ENCODE measurements around the gene HNRNPLL. TPM values are rescaled to one million over a fixed set of nuclear protein-coding genes. Genes with fewer than 3 reads are reported as not detected.
"Not testable (repeated sequence)": the region's sequence is repeated elsewhere in the genome, so short reads cannot be mapped to it uniquely, and the experiment has no call there.

Gene HNRNPLL
- 50.2 TPM for total RNA-seq

GRCh38 chr2:38602732-38603401 lies at the start of gene HNRNPLL:
Gene HNRNPLL (minus strand): TSS chr2:38602928. CDS start chr2:38602626, 302 bp downstream.
- intact Hi-C loops (cut with DNase I), result no loop called here
- peak; percentile 97 for ATAC-seq

GRCh38 chr2:38650717-38651116 lies 48.0 kb upstream of the HNRNPLL start:
- intact Hi-C loops (cut with DNase I), result no loop called here
- no peak for ATAC-seq

More at GRCh38 chr2:38602732-38603401, at the start of gene HNRNPLL:
- DNase-seq (ENCODE audit: low spot score), result peak; percentile 99

GRCh38 chr2:38650012-38650411 lies 47.3 kb upstream of the HNRNPLL start:
- DNase-seq (ENCODE audit: low spot score) (no peak), ATAC-seq (no peak)
- intact Hi-C loops (cut with DNase I), result no loop called here

More at GRCh38 chr2:38650717-38651116, 48.0 kb upstream of the HNRNPLL start:
- no peak for DNase-seq (ENCODE audit: low spot score)

GRCh38 chr2:38649176-38649728 lies 46.5 kb upstream of the HNRNPLL start:
- intact Hi-C loops (cut with DNase I), result no loop called here
- ATAC-seq (no peak), DNase-seq (ENCODE audit: low spot score) (no peak)

GRCh38 chr2:38648107-38648761 lies 45.5 kb upstream of the HNRNPLL start:
- intact Hi-C loops (cut with DNase I), result no loop called here
- DNase-seq (ENCODE audit: low spot score), result no peak
- ATAC-seq, result no peak

- ATAC-seq; DNase-seq (ENCODE audit: low spot score); intact Hi-C loops (cut with DNase I): not testable (repeated sequence)
Measured at GRCh38 chr2:38643683-38644511, 41.2 kb upstream of the HNRNPLL start.

GRCh38 chr2:38643021-38643671 lies 40.4 kb upstream of the HNRNPLL start:
- DNase-seq (ENCODE audit: low spot score) (no peak), ATAC-seq (no peak)
- intact Hi-C loops (cut with DNase I), result no loop called here

- DNase-seq (ENCODE audit: low spot score); ATAC-seq; intact Hi-C loops (cut with DNase I): not testable (repeated sequence)
Measured at GRCh38 chr2:38642373-38643017, 39.8 kb upstream of the HNRNPLL start.

- DNase-seq (ENCODE audit: low spot score) (no peak), ATAC-seq (no peak)
- intact Hi-C loops (cut with DNase I), result no loop called here
Measured at GRCh38 chr2:38636069-38636468, 33.3 kb upstream of the HNRNPLL start.

GRCh38 chr2:38635139-38635538 lies 32.4 kb upstream of the HNRNPLL start:
- DNase-seq (ENCODE audit: low spot score) (no peak), ATAC-seq (no peak)
- intact Hi-C loops (cut with DNase I), result no loop called here

GRCh38 chr2:38634684-38635083 lies 32.0 kb upstream of the HNRNPLL start:
- intact Hi-C loops (cut with DNase I), result no loop called here
- DNase-seq (ENCODE audit: low spot score), result no peak
- no peak for ATAC-seq

- ATAC-seq (no peak), DNase-seq (ENCODE audit: low spot score) (no peak)
- intact Hi-C loops (cut with DNase I), result no loop called here
Measured at GRCh38 chr2:38633895-38634294, 31.2 kb upstream of the HNRNPLL start.

- DNase-seq (ENCODE audit: low spot score) (no peak), ATAC-seq (no peak)
- intact Hi-C loops (cut with DNase I), result no loop called here
Measured at GRCh38 chr2:38632980-38633379, 30.3 kb upstream of the HNRNPLL start.

GRCh38 chr2:38631976-38632375 lies 29.2 kb upstream of the HNRNPLL start:
- DNase-seq (ENCODE audit: low spot score), result no peak
- intact Hi-C loops (cut with DNase I), result no loop called here
- no peak for ATAC-seq

GRCh38 chr2:38629684-38630083 lies 27.0 kb upstream of the HNRNPLL start:
- intact Hi-C loops (cut with DNase I), result no loop called here
- ATAC-seq (no peak), DNase-seq (ENCODE audit: low spot score) (no peak)

GRCh38 chr2:38627391-38627790 lies 24.7 kb upstream of the HNRNPLL start:
- ATAC-seq, result no peak
- intact Hi-C loops (cut with DNase I), result no loop called here
- no peak for DNase-seq (ENCODE audit: low spot score)

GRCh38 chr2:38626326-38627035 lies 23.8 kb upstream of the HNRNPLL start:
- intact Hi-C loops (cut with DNase I), result no loop called here
- DNase-seq (ENCODE audit: low spot score), result no peak
- ATAC-seq, result no peak

- DNase-seq (ENCODE audit: low spot score), result no peak
- no peak for ATAC-seq
- intact Hi-C loops (cut with DNase I), result no loop called here
Measured at GRCh38 chr2:38622210-38622609, 19.5 kb upstream of the HNRNPLL start.
